GM10248 (cell line): ENCODE data around the gene CNOT4.

Source experiments
- CTCF ChIA-PET: fragments of 300-600 bp; sonication (Branson Sonifier 250); formaldehyde crosslinking; extraction: SDS; loops from one replicate; lab custom pipeline; 2021; ENCODE audit warnings: antibody characterized with exemption; lab: Yijun Ruan, JAX
- POLR2A ChIA-PET: fragments of 350-650 bp; sonication (Branson Sonifier 250); formaldehyde crosslinking; extraction: SDS; loops from one replicate; lab custom pipeline; 2020; ENCODE audit warnings: antibody characterized with exemption; lab: Yijun Ruan, JAX
- DNase-seq: peaks from one replicate; pipeline ENCODE4 v3.0.0; 2012; ENCODE audit errors: extremely low spot score
- CTCF ChIP-seq: IDR thresholded peaks from 2 replicates; pipeline ENCODE4 v1.5.1; 2012; ENCODE audit warnings: mild to moderate bottlenecking, low read depth; ENCODE audit errors: extremely low read depth, missing control alignments, control extremely low read depth

The CNOT4 gene

GRCh38 chr7:135430626-135431025 is 79.3 kb downstream of the CNOT4 start:
- TF ChIP-seq CTCF = no peak
- CTCF ChIA-PET = interaction anchor here (1.7 kb wide), 1 partner anchor 15 kb away, joined by 6 read pairs; no protein-coding TSS in a partner anchor
- POLR2A ChIA-PET = no interaction called here
- DNase-seq = no peak

- TF ChIP-seq CTCF = no peak
- CTCF ChIA-PET = no interaction called here
- DNase-seq = no peak
- POLR2A ChIA-PET = no interaction called here
These were observed 81.0 kb downstream of the CNOT4 start for GRCh38 chr7:135428879-135429278.

- ChIA-PET CTCF (interaction anchor here (1.0 to 1.5 kb wide), 2 partner anchors 13 to 20 kb away, joined by 3 to 4 read pairs; no protein-coding TSS in a partner anchor), POLR2A (no interaction called here)
- TF ChIP-seq CTCF = no peak
- DNase-seq = no peak
These were observed 81.9 kb downstream of the CNOT4 start for GRCh38 chr7:135428011-135428410.

GRCh38 chr7:135427166-135427565 is 82.7 kb downstream of the CNOT4 start:
- CTCF ChIA-PET = interaction anchor here (1.0 to 1.5 kb wide), 2 partner anchors 12 to 21 kb away, joined by 3 to 4 read pairs; no protein-coding TSS in a partner anchor
- no peak for DNase-seq
- no peak for TF ChIP-seq CTCF
- POLR2A ChIA-PET = no interaction called here

- DNase-seq = no peak
- ChIA-PET POLR2A (no interaction called here), CTCF (interaction anchor here (1.4 kb wide), 1 partner anchor 9 kb away, joined by 3 read pairs; no protein-coding TSS in a partner anchor)
- no peak for TF ChIP-seq CTCF
These were observed 84.9 kb downstream of the CNOT4 start for GRCh38 chr7:135425036-135425435.

GRCh38 chr7:135420786-135421185 is 89.1 kb downstream of the CNOT4 start:
- no peak for TF ChIP-seq CTCF
- DNase-seq = no peak
- ChIA-PET POLR2A (no interaction called here), CTCF (interaction anchor here (1.2 to 1.6 kb wide), 4 partner anchors 13 to 225 kb away, joined by 3 to 5 read pairs (median 3); no protein-coding TSS in a partner anchor)
